GM19351 (cell line): ENCODE data around the gene ZNF749.

Experiments
- ATAC-seq: cut with Tn5 transposase; IDR thresholded peaks from one replicate; pipeline ENCODE4 v1.9.1; 2021; ENCODE audit warnings: mild to moderate bottlenecking, moderate library complexity; ENCODE audit not compliant: unreplicated experiment

ZNF749 gene

DNA sequence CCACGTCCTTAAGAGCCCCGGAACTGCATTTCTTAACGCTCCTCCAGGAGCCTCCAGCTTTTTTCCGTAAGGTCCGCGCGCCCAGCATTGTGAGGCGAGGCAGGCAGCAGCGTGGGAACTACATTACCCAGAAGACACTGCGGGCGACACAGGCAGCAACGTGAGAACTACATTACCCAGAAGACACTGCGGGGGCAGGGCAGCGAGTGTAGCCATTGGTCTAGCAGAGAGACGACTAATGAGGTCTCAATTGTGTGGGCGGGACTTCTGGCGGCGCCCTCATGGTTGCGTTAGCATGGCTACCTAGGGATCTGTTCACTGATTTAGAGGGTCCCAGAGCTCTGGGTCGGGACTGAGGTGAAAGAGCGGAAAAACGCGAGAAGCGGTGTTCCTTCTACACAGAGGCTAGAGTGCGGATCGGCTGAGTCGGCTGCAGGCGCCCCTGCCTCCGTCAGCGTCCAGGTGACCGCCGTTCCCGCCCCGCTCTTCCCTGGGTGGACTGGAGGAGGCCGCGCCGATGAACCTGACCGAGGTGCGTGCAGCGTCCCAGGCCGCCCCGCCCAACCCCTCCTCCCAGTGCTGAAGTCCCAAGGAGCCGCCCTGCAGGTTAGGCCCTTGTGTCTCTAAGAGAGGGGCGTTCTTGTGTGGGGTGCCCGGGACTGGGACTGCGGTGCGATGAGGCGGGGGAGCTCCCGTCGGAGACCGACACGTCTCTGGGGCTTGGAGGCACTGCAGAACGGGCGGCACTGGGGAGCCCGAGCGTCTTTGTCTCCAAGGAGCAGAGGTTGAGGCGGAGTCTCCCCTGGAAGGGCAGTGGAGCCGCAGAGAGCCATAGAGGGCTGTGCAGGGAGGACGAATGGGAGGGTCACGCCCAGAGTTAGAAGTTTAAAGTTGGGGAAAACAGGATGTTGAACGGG lies at the start of gene ZNF749:
Gene ZNF749, plus strand, starts transcription at position 264 of the 917 bp plus-strand sequence. Its CDS starts 254 bp downstream, at position 518.
- peak; percentile 96 for ATAC-seq

GRCh38 chr19:57389194-57389729 lies 45.9 kb upstream of the ZNF749 start:
- ATAC-seq: no peak

DNA sequence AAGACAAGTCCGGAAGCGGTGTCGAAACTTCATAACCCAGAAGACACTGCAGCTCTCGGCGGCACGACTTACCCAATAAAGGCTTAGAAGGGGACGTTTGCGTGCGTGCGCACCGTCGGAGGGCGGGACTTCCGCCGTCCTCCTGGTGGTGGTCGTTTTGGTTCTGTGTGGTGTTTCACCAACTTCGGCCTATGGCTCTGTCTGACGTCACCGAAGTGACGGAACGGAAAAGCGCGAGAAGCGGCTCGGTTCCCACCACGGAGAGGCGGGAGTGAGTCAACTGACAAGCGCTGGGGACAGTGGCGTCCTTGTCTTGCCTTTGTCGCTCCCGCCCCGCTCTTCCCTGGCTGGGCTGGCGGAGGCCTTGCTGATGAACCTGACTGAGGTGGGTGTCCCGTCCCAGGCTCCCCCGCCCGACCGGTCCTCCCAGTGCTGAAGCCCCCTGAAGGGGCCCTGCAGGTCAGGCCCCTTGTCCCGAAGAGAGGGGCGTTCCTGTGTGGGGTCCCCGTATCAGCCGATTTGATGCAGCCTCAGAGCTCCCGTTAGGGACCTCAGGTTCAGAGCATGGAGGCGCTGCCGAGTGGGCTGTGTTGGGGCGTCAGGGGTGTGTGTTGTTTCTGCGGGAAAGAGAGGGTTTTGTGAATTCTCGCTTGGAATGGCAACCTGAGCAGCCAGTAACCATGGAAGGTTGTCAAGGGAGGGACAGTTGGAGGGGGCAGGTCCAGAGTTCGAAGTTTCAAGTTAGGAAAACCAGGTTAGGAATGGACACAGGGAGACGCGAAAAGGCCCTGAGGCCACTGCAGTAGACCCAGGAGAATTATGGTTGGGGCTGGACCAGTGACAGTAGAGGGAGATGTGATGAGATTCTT lies 45.2 kb upstream of the ZNF749 start, which contains the start of gene ZNF548:
Gene ZNF548, plus strand, starts transcription at position 125 of the 869 bp plus-strand sequence. Its CDS starts 246 bp downstream, at position 371.
- peak; percentile 98 for ATAC-seq

DNA sequence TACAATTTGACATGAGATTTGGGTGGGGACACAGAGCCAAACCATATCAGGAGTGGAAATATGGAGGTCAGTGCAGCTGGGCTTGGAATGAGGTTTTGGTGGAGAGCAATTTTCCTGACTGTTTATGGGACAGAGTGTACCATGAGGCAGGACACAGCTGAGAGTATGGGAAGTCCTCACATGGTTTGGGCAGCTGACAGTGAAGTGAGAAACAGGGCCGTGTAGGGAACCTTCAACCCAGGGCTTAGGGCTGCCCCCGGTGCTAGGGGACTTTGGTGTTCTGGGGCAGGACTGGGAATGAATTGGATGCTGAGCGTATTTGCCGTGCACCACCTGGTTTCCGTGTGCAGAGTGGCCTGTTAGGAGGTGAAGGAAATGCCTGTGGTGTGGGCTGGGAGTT lies 39.4 kb upstream of the ZNF749 start:
- no peak for ATAC-seq

DNA sequence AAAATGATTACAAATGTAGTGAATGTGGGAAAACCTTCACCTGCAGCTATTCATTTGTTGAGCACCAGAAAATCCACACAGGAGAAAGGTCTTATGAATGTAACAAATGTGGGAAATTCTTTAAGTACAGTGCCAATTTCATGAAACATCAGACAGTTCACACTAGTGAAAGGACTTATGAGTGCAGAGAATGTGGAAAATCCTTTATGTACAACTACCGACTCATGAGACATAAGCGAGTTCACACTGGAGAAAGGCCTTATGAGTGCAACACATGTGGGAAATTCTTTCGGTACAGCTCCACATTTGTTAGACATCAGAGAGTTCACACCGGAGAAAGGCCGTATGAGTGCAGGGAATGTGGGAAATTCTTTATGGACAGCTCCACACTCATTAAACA lies 36.3 kb upstream of the ZNF749 start:
- no peak for ATAC-seq

- no peak for ATAC-seq
Observed at GRCh38 chr19:57403737-57404563, 31.2 kb upstream of the ZNF749 start.

DNA sequence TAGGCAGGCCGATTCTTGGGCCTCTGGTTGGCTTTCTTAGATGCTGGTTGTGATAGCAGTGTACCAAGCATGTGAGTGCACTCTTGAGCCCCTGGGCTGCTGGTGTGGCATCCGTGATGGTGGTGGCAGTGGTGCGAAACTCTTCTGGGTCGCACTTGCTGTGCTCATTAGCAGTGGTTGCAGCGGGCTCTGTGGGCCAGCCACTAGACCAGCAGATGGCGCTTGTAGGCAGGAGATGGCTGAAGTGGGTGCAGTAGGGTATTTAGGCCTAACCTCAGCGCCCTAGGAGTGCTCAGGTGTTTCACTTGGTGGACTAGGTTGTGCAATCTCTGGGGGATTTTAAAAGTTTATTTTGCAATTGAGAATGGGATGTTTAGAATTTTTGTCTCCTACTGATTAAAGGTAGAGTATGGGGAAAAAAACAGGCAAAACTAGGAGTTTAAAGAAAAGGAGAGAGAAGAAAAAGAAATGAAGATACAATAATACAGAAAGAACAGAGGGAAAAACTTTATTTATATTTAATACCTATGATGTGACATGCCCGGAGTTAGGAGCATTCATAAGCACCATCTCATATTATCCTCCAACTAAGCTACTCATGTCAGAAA lies 28.5 kb upstream of the ZNF749 start:
- ATAC-seq: no peak

DNA sequence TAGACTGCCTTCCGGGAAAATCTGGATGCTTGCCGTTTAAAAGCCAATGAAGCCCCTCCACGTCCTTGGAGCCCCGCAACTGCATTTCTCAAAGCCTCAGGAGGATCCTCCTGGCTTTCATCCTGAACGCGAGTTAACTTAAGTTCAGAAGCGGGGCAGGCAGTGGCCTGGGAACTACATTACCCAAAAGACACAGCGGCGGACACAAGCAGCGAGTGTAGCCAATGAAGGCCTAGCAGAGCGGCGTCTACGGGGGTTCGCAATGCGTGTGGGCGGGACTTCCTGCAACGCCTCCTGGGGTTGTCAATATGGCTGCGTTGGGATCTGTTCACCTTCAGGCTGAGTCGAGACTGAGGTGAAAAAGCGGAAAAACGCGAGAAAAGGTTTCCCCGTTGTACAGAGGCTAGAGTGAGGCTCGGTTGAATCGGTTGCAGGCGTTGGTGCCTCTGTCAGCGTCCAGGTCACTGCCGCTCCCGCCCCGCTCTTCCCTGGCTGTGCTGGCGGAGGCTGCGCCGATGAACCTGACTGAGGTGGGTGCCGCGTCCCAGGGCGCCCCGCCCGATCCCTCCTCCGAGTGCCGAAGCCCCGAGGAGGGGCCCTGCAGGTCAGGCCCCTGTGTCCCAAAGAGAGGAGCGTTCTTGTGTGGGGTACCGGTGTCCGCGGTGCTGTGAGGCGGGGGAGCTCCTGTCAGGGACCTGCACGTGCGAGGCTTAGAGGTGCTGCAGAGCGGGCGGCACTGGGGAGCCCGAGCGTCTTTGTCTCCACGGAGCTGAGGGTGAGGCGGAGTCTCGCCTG lies 24.1 kb upstream of the ZNF749 start, which contains the start of gene ZNF17:
Gene ZNF17, plus strand, starts transcription at position 285 of the 795 bp plus-strand sequence. CDS start 2,455 bp downstream, outside the sequence.
- peak; percentile 98 for ATAC-seq

DNA sequence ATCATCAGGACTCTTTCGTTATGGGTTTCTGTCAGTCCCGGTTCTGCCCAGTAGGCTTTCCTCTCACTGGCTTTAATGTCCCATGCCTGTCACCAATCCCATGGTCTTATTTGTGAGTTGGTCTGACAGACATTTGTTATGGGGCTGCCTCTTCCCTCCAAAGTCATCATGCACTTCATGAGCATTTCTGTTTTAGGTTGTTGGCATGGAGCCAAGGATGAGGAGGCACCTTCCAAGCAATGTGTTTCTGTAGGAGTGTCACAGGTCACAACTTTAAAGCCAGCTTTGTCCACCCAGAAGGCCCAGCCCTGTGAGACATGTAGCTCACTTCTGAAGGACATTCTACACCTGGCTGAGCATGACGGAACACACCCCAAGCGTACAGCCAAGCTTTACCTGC lies 15.7 kb upstream of the ZNF749 start:
- no peak for ATAC-seq

GRCh38 chr19:57421037-57421436 lies 14.1 kb upstream of the ZNF749 start:
- no peak for ATAC-seq

GRCh38 chr19:57434386-57435061 lies 601 bp upstream of the ZNF749 start:
- peak; percentile 17 for ATAC-seq

DNA sequence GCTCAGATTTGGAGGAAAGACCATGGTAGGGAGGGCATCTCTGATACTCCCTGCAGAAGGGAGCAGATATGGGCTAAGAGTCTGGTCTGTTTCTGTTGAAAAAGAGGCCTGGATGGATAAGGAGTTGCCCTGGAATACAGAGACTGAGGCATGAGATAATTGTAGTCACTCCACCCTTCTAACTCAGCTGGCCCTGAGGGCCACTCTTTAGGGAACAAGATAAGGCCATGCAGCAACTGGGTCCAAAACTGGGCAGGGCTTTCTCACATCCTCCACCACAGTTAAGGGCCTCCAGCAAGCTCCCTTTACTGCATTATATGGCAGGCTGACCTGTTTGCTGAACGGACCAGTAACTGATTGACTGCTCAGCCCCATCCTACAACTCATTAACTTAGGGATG lies 1.3 kb downstream of the ZNF749 start:
- ATAC-seq: no peak

DNA sequence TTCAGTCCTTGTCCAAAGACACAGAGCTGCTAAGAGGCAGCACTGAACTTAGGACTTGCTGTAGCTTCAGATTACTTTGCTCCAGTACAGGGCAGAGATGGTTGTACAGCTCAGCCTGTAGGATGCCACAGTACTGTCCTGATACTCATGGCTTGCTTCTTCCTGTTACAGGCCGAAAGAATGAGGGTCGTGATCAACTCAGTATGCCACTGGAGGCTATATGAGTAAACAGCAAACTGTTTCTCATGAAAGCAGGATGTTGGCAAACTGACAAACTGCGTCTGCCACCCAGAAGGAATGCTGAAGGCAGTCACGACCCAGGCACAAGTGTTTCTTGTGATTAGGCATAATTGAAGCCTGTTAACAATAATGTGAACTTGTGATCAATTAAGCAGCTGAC lies 2.8 kb downstream of the ZNF749 start:
- ATAC-seq: no peak

- no peak for ATAC-seq
Observed at GRCh38 chr19:57438925-57439324, 3.8 kb downstream of the ZNF749 start.

- ATAC-seq: no peak
Observed at GRCh38 chr19:57441979-57442752, 7.0 kb downstream of the ZNF749 start.

DNA sequence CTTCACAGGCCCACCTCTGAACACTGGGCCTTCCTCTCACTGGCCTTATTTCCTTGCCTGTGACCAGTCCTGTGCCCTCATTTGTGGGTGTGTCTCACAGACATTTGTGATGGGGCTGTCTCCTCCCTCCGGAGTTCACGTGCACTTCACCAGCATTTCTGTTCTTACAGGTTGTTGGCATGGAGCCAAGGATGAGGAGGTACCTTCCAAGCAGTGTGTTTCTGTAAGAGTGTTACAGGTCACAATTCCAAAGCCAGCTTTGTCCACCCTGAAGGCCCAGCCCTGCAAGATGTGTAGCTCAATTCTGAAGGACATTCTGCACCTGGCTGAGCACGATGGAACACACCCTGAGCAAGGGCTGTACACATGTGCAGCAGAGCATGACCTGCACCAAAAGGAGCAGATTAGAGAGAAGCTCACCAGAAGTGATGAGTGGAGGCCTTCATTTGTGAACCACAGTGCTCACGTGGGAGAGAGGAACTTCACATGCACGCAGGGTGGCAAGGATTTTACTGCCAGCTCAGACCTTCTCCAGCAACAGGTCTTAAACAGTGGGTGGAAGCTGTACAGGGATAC lies 8.1 kb downstream of the ZNF749 start:
- no peak for ATAC-seq

GRCh38 chr19:57452307-57452706 lies 17.2 kb downstream of the ZNF749 start:
- no peak for ATAC-seq
